MV-4-11 (cell line): ENCODE measurements around the gene NCDN.
A peak's percentile ranks its signal among the peaks of the same experiment; 100 is the strongest.

Source experiments
- DNase-seq: peaks from one replicate; lab custom pipeline; 2025; lab: John Stamatoyannopoulos, UW

NCDN gene, protein sequence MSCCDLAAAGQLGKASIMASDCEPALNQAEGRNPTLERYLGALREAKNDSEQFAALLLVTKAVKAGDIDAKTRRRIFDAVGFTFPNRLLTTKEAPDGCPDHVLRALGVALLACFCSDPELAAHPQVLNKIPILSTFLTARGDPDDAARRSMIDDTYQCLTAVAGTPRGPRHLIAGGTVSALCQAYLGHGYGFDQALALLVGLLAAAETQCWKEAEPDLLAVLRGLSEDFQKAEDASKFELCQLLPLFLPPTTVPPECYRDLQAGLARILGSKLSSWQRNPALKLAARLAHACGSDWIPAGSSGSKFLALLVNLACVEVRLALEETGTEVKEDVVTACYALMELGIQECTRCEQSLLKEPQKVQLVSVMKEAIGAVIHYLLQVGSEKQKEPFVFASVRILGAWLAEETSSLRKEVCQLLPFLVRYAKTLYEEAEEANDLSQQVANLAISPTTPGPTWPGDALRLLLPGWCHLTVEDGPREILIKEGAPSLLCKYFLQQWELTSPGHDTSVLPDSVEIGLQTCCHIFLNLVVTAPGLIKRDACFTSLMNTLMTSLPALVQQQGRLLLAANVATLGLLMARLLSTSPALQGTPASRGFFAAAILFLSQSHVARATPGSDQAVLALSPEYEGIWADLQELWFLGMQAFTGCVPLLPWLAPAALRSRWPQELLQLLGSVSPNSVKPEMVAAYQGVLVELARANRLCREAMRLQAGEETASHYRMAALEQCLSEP

DNA sequence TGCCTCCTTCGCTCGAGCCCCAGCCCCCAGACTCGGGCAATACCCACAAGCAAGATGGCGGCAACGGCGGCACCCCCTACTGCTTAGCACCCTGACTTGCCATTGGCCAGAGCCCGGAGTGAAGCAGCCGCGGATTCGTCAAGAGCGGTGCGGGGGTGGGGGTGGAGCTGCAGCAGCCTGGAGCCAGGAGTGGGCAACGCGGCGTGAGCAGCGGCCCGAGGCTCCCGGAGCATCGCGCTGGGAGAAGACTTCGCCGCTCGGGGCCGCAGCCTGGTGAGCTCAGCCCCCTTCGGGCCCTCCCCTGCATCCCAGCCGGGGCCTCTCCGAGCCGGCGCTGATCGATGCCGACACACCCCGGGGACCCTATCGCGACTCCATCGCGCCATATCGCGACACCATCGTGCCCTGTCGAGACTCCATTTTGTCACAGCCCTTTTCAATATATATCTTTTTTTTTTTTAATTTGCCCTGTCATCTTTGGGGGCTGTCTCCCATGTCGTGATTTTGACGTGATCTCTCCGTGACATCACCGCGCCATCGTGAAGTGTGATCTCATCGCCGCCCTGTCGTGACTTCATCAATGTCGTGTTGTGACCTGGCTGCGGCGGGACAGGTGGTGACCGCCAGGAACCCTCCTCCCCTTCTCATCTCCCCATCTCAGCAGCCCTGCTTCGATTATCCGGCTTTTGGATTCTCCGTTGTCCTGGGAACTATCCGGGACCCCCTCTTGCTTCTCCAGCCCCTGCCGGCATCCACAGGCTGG is at the start of gene NCDN:
NCDN (plus strand) TSS at position 189 of the 763 bp plus-strand sequence; CDS start at position 581, 392 bp downstream.
- DNase-seq, result peak; percentile 91

DNA sequence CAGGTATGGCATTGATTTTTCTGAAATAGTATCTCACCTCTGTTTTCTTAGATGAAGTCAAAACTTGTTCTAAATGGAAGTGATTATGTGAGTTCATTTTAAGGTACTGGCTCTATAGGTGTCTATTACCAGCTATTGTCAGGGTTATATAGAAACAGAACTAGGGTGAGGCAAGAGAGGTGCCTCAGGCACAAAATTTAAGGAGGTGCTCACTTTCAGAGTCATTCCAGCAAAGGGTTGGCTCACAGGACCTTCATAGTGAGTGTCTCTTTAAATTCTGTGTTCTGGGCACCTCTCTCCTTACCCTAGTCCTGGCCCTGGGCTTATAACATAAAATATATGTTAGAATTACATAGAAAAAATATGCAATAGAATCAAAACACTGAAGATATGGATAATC is 49.7 kb upstream of the NCDN start:
- DNase-seq, result no peak

DNA sequence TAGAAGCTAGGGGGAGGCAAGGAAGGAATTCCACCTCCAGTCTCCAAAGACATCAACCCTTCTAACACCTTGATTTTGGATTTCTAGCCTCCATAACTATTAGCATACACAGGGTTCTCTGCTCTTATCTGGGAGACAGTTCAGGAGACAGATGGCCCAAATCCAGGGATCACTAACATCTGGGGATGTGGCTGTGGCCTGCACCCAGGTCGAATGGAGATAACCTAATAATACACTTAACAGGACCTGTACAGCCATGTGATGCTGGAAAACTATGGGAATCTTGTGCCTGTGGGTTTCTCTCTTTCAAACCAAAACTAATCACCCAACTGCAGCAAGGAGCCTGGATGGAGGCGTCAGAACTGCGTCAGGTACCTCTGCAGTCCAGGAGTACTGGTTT is 48.0 kb upstream of the NCDN start:
- DNase-seq, result no peak

DNA sequence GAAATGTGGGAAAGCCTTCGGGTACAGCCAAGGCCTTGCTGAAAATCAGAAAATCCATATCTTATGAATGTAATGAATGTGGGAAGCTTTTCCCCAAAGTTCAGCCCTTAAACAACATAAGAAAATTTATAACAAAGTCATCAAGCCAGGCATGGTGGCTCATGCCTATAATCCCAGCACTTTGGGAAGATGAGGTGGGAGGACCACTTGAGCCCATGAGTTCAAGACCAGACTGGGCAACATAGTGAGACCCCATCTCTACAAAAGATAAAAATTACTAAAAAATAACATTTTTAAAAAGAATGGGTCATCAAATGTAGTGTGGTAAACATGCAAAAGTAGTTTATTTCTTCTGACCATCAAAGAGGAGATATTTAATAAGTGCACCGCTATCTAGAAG is 46.3 kb upstream of the NCDN start:
- no peak for DNase-seq

DNA sequence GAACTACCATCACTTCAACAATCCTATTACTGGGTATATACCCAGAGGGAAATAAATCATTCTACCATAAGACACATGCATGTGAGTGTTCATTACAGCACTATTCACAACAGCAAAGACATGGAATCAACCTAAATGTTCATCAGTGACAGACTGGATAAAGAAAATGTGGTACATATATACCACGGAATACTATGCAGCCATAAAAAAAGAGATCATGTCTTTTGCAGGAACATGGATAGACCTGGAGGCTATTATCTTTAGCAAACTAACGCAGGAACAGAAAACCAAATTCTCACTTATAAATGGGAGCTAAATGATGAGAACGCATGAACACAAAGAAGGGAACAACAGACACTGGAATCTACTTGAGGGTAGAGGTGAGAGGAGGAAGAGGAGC is 39.4 kb upstream of the NCDN start:
- DNase-seq, result no peak

DNA sequence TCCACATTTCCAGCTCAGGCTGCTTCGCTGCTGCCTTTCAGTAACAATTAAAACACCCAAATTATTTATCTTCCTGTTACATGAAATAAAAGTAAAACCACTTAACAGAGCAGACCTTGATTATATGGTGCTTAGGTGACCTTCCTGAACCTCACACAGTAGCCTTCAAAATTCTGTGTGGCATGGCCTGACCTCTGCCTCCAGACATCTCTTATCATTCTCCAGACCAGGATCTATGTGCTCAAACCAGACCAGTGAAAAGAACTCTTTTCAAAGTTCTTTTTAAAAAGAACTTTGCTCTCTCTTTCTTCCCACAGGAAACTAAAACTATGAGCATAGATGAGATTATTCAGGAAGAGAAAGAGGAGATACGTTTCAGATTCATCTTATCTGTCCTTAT is 38.2 kb upstream of the NCDN start:
- no peak for DNase-seq

DNA sequence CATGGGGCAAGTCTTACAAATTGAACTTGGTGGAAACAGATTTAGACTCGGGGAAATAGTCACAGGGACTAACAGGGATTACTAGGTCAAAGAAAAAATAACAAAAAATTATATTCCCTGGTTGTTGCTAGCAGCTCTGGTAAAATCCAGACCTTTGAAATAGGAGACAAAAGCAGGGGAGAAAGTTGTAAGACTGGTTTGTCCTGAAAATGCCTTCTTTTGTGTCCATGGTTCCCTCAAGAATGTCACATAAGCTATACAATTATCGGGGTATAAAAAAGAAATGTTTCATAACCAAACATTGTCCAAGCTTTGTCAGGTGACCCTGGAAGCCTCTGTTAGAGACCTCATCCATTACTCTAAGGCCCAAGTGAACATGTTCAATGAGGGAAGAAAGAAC is 33.5 kb upstream of the NCDN start:
- no peak for DNase-seq

DNA sequence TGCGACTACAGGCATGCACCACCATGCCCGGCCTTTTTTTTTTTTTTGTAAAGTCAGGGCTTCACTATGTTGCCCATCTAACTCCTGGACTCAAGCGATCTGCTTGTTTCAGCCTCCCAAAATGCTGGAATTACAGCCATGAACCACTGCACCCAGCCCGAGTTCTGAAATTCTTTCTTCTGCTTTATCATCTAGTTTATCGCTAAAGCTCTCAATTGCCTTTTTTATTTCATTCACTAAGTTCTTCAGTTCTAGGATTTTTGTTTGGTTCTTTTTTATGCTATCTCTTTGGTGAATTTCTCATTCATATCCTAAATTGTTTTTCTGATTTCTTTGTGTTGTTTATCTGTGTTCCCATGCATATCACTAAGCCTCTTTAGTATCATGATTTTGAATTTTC is 27.4 kb upstream of the NCDN start:
- DNase-seq, result no peak

DNA sequence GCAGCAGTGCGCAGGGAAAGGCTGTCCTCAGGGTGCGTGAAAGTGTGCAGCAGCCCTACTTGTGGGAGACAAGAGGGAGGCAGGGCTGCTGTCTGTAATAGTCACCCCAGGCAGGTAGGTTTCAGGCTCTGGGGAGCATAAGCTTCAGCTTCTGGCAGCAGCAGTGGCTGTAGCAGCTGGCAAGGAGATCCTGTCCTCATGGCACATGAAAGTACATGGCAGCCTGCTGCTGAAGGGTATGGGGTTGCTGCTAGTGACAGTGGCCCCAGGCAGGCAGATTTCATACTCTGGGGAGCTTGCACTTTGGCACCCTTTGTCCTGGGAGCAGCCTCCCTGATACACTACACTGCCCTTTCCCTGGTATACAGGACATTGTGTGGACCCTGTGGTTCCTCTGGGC is 26.7 kb upstream of the NCDN start:
- DNase-seq, result no peak

DNA sequence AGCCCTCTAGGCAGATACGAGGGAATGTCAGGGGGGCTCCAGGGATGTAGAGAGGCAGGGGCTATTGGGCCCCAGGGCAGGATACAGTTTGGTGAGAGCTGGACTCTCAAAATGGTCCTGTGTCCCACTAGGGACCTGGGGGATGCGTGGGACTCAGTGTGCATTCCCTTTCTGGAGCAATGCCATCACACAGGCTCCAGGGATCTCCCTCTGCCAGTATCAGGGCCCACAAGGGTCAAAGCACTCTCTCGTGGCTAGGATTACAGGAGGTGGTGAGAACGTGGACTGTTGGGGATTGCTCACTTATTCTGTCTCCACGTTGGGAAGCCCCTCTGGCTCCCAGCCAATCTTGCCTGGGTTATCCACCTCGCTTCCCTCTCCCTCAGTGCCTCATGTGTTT is 26.2 kb upstream of the NCDN start:
- no peak for DNase-seq

DNA sequence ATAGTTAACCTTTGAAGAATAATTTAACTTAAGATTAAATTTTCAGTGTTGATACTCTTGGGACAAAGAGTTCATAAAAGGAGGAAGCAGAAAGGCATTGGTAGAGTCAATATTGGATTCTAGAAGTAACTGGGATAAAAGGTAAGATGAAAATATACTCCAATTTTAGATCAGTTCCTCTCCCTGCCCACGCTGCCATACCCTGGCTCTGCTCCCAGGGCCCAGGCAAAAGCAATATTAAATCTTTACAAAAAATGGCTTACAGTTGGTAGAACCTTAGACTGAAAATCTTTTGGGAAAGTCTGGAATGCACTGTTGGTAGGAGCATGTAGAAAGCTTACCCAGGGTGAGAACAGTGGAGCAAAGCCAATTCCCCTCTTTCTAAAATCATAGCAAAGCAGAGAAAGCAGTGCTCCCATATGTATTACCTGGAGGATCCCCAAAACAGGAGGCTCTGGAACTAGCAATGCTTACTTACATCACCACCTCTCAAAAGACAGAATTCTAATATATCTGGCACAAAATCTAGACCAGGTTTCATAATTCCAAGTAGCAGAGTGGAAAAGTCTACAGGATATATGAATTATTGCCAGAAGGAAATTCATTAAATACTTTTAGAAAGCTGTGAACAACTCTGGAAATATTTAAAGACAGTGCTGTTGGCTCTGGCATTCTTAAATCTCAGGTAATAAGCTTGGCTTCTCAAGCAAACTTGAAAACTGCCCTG is 24.9 kb upstream of the NCDN start:
- DNase-seq, result no peak

DNA sequence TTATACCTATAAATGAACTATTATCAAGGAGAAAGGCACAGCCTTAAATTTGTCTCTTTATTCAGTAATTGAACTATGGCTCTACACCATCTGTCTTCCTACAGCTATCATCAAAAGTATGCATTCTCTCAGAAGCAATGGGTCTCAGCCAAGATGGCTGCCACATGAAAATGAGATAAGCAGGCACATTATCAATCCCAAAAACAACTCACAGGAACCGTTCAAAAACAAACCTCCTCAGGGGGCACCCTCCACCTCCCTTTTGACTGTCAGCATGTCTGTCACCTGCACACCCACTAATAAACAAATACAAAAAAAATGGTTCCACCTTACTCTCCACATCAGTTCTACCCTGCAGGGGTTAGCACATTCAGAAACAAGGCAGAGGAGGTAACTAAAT is 24.0 kb upstream of the NCDN start:
- DNase-seq, result no peak

DNA sequence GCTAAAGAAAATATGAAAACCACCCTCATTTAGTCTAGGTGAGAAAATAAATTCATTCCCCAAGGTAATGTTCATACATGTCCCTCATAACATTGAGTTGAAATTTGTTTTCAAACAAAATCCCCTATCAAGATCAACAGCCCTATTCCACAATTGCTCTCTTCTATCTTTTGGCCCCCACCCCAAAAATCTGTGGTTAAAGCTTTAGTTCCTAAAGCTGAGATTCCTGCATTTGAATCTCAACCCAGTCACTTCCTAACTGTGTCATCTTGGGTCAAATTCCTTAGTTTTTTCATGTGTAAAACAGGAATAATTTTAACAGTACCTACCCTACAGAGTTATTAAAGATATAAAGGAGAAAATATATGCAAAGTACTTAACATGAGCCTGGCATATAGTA is 22.4 kb upstream of the NCDN start:
- DNase-seq, result no peak

DNA sequence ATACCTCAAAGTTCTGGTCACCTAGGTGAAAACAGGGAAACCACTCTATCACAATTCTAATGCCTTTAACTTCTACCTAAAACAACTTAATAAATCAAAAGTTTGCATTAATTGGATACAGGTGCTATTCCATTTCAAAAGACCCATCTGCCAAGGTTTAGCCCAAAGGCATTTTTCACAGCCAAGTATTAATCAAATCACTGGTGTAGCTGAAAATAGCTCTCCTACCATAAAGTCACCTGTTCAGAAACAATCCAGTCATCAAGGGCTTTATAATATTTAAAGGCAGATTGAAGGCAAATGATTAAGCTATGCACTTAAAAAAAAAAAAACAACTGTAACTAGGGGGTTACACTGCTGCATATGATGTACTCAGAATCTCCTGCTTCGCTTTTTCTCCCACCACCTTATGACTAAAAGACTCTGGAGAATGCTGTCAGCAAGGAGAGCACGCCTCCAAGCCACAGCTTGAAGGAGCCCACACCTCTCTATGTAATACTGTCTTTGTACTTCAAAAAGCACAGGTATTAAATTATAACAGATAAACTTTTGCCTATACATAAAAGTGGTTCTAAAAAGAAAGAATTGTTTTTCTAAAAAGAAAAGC is 20.9 kb upstream of the NCDN start:
- no peak for DNase-seq

DNA sequence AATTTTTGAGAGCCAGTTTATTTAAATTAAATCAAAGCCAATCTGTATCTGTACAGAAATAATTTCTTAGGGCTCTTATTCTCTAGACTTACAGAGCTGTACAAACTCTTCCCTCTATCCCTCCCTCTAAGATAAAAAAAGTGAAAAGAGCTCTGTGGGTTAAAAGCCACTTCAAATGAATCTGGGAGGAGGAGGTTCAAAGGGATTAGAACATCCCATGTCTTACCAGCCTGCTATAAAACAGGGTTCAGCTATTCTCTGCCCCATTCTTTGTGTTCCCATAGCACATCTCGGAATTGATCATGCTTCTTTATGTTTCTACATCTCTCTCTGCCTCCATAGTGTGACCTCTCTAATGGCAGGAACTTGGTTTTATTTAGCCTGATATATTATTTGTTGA is 19.8 kb upstream of the NCDN start:
- DNase-seq, result no peak

DNA sequence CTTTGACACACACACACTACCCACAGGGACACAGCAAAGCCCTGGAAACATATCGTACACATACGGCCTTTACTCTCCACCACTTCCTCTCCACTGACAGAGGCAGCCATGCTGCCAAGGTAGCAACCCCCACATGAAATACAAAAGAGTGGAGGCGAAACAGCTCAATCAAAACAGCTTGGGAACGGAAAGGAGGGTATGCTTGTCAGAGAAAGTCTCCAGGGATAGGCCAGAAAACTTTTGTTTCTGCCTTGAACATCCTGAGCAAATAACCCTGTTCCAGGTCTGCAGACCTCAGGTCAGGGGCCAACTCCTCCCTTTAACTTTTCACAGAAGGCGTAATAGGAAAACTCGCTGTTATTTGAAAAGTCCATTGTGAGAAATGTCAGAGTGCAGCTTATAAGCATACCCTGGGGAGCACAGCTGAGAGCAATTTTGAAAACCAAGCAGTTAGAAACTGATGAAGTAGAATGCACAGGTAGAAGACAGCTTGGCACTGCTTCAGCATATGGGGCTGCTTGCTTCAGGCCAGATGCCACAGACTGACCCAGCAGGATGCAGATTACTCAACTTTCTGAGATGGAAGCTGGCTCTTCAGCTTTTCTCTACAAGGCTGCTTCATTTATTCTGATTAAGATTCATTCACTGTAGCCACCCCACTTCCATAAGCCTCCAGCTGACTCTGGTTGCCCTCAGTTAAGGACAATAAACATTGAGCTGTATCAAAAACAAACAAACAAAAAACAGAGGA is 18.4 kb upstream of the NCDN start:
- DNase-seq, result peak; percentile 51

DNA sequence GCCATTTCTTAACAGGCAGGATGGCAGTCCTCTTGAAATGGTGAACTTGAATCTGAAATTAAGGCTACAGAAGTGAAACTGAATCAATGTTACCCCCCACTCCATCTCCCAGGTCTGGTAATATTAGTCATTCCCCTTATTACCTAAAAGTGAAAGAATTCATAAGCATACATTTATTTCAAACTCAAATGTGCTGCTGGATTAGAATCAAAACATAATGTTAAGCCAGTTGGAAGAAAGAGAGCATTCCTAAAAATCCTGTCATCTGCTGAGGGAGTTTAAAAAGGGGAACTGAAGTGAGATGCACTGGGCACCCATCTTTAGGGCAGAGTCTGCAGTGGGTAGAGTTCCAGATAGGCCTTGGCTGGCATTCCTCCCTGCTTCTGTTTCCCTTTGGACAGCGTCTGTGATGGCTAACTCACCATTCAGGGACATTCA is 17.8 kb upstream of the NCDN start:
- peak; percentile 58 for DNase-seq

DNA sequence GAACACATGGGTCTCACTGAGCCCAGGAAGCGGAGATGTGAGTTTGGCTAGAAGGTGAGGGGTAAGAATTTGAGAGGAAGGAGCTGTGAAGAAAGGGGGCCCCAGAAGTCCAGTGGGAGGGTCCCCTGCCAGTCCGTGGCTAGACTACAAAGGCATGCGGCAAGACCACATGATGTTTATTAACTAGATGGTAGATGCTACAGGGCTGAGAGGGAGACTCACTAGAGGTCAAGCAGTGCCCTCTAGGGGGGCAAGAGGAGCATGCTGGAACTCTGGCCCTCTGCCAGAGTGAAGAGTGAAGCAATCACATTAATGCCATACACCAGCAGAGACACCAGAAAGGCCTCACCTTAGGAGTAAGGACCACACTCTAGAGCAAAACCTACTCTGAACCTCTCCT is 12.6 kb upstream of the NCDN start:
- DNase-seq, result peak; percentile 83

DNA sequence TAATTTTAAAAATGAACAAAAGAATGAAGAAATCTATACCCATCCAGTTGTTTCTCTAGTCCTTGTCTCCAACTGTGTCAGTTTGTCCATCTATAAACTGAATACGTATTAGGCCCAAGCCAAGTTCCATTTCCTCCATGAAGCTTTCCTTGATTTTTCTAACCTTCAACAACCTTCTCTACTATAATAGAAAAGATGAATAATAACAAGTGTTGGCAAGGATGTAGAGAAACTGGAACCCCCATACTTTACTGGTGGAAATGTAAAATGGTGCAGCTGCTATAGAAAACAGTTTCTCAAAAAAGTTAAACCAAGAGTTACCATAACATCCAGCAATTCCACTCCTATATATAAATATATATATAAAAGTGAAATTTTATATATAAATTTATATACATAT is 11.0 kb upstream of the NCDN start:
- no peak for DNase-seq

DNA sequence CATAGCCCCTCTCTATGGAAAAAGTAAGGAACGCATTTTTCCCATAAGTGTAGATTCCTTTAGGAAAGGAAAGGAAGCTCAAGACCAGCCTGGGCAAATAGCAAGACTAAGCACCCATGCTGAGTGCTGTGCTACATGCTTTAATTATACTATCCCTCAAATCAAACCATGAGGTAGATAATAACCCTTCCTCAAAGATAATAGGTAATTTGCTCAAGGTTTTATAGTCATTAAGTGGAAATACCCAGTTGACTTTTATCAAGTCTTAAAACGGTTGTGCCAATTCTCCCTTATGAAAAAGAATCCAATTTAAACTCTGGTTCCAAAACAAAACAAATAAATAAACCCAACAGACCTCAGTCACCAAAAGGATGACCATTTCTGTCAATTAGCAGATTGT is 3.7 kb upstream of the NCDN start:
- no peak for DNase-seq
